ENCODE measurements around the gene NMNAT2.

Gene NMNAT2

DNA sequence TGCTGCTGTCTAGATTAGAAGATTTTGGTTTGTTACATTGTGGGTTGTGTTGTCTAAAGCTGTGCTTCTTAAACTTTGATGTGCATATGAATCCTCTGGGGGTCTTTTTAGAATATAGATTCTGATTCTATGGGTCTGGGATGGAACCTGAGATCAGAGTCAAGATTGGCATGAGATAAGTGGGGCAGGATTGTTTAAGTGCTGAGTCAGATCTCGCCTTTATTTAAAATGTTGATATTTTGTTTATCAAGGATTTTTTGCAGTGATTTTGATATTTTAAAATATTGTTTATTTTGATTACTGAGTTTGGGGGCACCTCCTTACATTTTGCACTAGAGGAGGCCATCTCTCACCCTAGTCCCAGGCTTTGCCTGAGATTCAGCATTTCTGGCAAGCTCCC lies 117.4 kb downstream of the NMNAT2 start:
- Histone ChIP-seq H3K4me1 (peaks cover 6 to 25% (median 16%) of the 10 kb centered on the region in 10 experiments; a peak in 17 of 20 replicates), H4K20me1 (no peaks in the 10 kb centered on the region), H3K9ac (no peak overlapping the region), H3K9me3 (replicated peaks in 1 of 11) (0 out of 22 replicates have a peak, but pooled peaks cover 0 to 6% (median 0%) of the 10 kb centered on the region in 11 experiments), H3K36me3 (no peaks in the 10 kb centered on the region), H3K4me2 (no peak overlapping the region), H3K27me3 (no peaks in the 10 kb centered on the region), H3K4me3 (no peak overlapping the region), H3K27ac (no peak overlapping the region)
- TF ChIP-seq Cebpa-rat (IDR thresholded peaks at IDR 0.05): no peak

GRCh38 chr1:183300395-183300794 lies 117.8 kb downstream of the NMNAT2 start:
- H4K20me1 ChIP-seq: no peaks in the 10 kb centered on the region
- H3K36me3 ChIP-seq: no peaks in the 10 kb centered on the region
- peaks cover 6 to 20% (median 13%) of the 10 kb centered on the region in 10 experiments; a peak in 17 of 20 replicates for H3K4me1 ChIP-seq
- no peak overlapping the region for H3K27ac ChIP-seq
- TF ChIP-seq Cebpa-rat (IDR thresholded peaks at IDR 0.05): no peak
- no peak overlapping the region for H3K9ac ChIP-seq
- H3K4me2 ChIP-seq: no peak overlapping the region
- H3K4me3 ChIP-seq: no peak overlapping the region
- H3K9me3 ChIP-seq (replicated peaks in 1 of 11): 0 out of 22 replicates have a peak, but pooled peaks cover 0 to 6% (median 0%) of the 10 kb centered on the region in 11 experiments
- H3K27me3 ChIP-seq: no peaks in the 10 kb centered on the region

- H3K36me3 ChIP-seq: no peaks in the 10 kb centered on the region
- no peaks in the 10 kb centered on the region for H3K4me1 ChIP-seq
- H3K9ac ChIP-seq: no peak overlapping the region
- H3K9me3 ChIP-seq (replicated peaks in 1 of 11): 0 out of 22 replicates have a peak, but pooled peaks cover 0 to 6% (median 0%) of the 10 kb centered on the region in 11 experiments
- no peak for TF ChIP-seq Cebpa-rat (IDR thresholded peaks at IDR 0.05)
- H3K27me3 ChIP-seq: no peaks in the 10 kb centered on the region
- no peak overlapping the region for H3K4me2 ChIP-seq
- H4K20me1 ChIP-seq: no peaks in the 10 kb centered on the region
- H3K27ac ChIP-seq: no peak overlapping the region
- no peak overlapping the region for H3K4me3 ChIP-seq
Measured at GRCh38 chr1:183296782-183297181, 121.4 kb downstream of the NMNAT2 start.

DNA sequence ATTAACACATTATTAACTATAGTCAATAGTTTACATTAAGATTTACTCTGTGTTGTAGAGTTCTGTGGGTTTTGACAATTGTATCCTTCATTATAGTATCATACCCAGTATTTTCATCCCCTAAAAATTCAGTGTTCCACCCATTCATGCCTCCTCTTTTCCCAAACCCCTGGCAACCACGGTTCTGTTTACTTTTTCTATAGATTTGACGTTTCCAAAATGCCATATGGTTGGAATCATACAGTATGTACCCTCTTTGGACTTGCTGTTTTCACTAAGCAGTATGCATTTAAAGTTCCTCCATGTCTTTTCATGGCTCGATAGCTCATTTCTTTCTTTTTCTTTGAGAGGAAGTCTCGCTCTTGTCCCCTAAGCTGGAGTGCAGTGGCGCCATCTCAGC lies 122.7 kb downstream of the NMNAT2 start:
- H3K27me3 ChIP-seq: no peaks in the 10 kb centered on the region
- no peak overlapping the region for H3K4me3 ChIP-seq
- H3K9me3 ChIP-seq (replicated peaks in 1 of 11): 0 out of 22 replicates have a peak, but pooled peaks cover 0 to 6% (median 0%) of the 10 kb centered on the region in 11 experiments
- no peak overlapping the region for H3K4me2 ChIP-seq
- no peaks in the 10 kb centered on the region for H3K4me1 ChIP-seq
- TF ChIP-seq Cebpa-rat (IDR thresholded peaks at IDR 0.05): no peak
- no peak overlapping the region for H3K27ac ChIP-seq
- H4K20me1 ChIP-seq: no peaks in the 10 kb centered on the region
- no peaks in the 10 kb centered on the region for H3K36me3 ChIP-seq
- no peak overlapping the region for H3K9ac ChIP-seq

GRCh38 chr1:183293876-183294275 lies 124.3 kb downstream of the NMNAT2 start:
- H3K27ac ChIP-seq: no peak overlapping the region
- no peak for TF ChIP-seq Cebpa-rat (IDR thresholded peaks at IDR 0.05)
- H4K20me1 ChIP-seq: no peaks in the 10 kb centered on the region

DNA sequence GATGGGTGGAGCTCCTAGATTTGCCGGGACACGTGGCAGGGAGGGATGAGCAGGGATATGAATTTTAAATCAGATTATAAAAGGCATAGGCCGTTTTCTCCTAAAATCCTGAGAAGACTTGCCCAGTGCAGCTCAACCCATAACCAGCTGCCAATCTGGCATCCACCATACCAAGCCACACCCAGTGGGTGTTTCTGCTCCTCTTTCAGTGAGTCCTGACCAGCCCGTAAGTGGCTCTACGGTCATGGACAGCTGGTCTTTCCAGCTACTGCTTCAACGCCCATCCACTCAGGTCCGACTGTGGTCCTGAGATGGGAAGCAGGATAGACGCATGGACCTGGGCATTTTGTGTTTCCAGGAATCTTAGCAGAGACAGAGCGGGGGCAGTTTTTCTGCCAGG lies 124.9 kb downstream of the NMNAT2 start:
- Histone ChIP-seq H3K9ac (no peak overlapping the region), H3K4me3 (no peak overlapping the region), H3K36me3 (no peaks in the 10 kb centered on the region), H3K9me3 (replicated peaks in 1 of 11) (no peaks in the 10 kb centered on the region), H3K4me2 (no peak overlapping the region), H4K20me1 (no peaks in the 10 kb centered on the region), H3K27ac (no peak overlapping the region), H3K27me3 (no peaks in the 10 kb centered on the region), H3K4me1 (peaks cover 0 to 4% (median 0%) of the 10 kb centered on the region in 10 experiments; a peak in 1 of 20 replicates)
- TF ChIP-seq Cebpa-rat (IDR thresholded peaks at IDR 0.05): no peak

More at GRCh38 chr1:183293876-183294275, 124.3 kb downstream of the NMNAT2 start:
- Histone ChIP-seq H3K9me3 (replicated peaks in 1 of 11) (0 out of 22 replicates have a peak, but pooled peaks cover 0 to 2% (median 0%) of the 10 kb centered on the region in 11 experiments), H3K9ac (no peak overlapping the region), H3K4me2 (no peak overlapping the region), H3K27me3 (no peaks in the 10 kb centered on the region), H3K4me1 (peaks cover 0 to 4% (median 0%) of the 10 kb centered on the region in 10 experiments; a peak in 1 of 20 replicates), H3K4me3 (no peak overlapping the region), H3K36me3 (no peaks in the 10 kb centered on the region)

DNA sequence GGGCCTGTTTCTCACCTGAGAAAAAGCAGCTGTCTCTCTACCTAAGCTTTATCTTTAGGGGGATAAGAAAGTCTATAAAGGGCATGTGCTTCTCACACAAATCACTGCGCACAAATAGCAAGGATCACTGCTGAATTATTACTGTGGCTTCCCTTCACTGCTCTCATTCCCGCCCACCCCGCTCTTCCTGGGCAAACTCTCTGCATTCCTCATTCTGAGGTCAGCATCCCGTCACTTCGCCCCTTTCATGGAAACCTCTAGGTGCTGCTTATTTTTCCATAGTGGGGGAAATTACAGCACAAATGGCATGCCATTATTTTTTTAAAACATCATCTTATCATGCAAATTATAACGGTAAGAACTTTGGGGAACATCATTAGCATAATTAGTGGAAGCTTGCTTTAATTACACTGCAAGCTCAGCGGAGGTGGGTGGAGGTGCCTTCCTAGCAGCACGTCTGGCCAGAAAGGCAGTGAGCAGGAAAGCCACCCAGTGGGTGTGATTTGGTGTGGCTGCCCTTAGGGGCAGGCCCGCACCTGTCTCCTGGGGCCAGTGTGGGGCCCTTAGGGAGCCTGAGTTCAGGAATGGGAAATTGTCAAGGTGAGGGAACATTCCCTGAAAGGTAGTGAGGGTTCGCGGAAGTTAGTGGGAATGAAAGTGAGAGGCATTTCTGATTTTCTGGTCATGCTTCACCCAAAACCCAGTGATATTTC lies 126.2 kb downstream of the NMNAT2 start:
- Histone ChIP-seq H3K9ac (no peak overlapping the region), H3K27me3 (no peaks in the 10 kb centered on the region), H3K9me3 (replicated peaks in 1 of 11) (no peaks in the 10 kb centered on the region), H3K4me1 (peaks cover 0 to 4% (median 0%) of the 10 kb centered on the region in 10 experiments; a peak in 2 of 20 replicates), H3K4me2 (no peak overlapping the region), H3K27ac (no peak overlapping the region), H3K36me3 (no peaks in the 10 kb centered on the region), H4K20me1 (no peaks in the 10 kb centered on the region), H3K4me3 (no peak overlapping the region)
- TF ChIP-seq Cebpa-rat (IDR thresholded peaks at IDR 0.05): no peak

GRCh38 chr1:183291216-183291762 lies 126.9 kb downstream of the NMNAT2 start:
- H3K4me1 ChIP-seq: peaks cover 0 to 4% (median 0%) of the 10 kb centered on the region in 10 experiments; a peak in 2 of 20 replicates

DNA sequence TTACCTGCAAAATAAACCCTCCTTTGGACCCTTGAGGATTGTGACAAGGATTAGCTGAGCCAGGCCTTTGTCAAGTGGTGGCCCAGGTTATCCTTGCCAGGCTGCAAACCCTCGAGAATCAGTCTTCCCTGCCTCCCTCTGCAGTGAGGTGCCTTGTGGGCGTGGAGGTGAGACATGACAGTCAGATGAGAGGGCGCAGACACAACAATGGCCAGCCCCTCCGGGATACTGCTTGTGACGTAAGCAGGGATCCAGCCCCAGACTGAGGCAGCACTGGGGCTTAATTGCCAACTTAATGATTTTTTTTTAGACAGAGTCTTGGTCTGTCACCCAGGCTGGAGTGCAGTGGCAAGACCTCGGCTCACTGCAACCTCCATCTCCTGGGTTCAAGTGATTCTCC lies 127.6 kb downstream of the NMNAT2 start:
- H3K4me1 ChIP-seq: peaks cover 0 to 4% (median 0%) of the 10 kb centered on the region in 10 experiments; a peak in 2 of 20 replicates
- H3K9me3 ChIP-seq (replicated peaks in 1 of 11): no peaks in the 10 kb centered on the region
- H3K27ac ChIP-seq: no peak overlapping the region
- no peaks in the 10 kb centered on the region for H3K27me3 ChIP-seq
- no peak for TF ChIP-seq Cebpa-rat (IDR thresholded peaks at IDR 0.05)
- H3K36me3 ChIP-seq: no peaks in the 10 kb centered on the region
- H3K4me3 ChIP-seq: no peak overlapping the region
- H4K20me1 ChIP-seq: no peaks in the 10 kb centered on the region
- H3K9ac ChIP-seq: no peak overlapping the region
- H3K4me2 ChIP-seq: no peak overlapping the region

More at GRCh38 chr1:183291216-183291762, 126.9 kb downstream of the NMNAT2 start:
- Histone ChIP-seq H3K4me3 (no peak overlapping the region), H3K9me3 (replicated peaks in 1 of 11) (no peaks in the 10 kb centered on the region), H3K36me3 (no peaks in the 10 kb centered on the region), H3K4me2 (no peak overlapping the region), H3K9ac (no peak overlapping the region), H3K27me3 (no peaks in the 10 kb centered on the region), H3K27ac (no peak overlapping the region), H4K20me1 (no peaks in the 10 kb centered on the region)
- no peak for TF ChIP-seq Cebpa-rat (IDR thresholded peaks at IDR 0.05)

All from BLaER1 treated with 17β-estradiol and CSF1 and Interleukin-3, amounts not matched to agents 10 nM and 100 nM (cell line).